GM21360 (cell line): ENCODE results near the gene PHACTR3.

Source experiments
- ATAC-seq: cut with Tn5 transposase; IDR thresholded peaks from one replicate; pipeline ENCODE4 v1.9.1; 2021; ENCODE audit warnings: mild to moderate bottlenecking, moderate library complexity; ENCODE audit not compliant: unreplicated experiment

PHACTR3 gene

DNA sequence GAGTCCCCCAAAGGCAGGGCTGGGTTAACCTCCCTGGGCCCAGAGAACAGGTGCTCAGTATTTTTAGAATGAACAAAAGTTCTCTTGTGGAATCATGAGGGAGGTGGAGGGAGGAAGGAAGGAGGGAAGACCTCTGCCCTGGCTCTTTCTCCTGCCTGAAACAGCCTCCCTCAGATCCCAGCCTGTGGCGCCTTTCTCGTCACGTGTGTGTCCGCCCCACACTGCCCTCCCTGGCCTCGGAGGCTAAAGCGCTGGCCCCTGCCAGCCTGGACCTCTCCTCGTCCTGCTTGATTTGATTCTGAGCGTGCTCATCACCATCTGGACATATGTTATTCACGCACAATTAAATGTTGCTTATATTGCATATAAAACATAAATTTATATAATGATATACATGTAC lies 40.9 kb downstream of the PHACTR3 start:
- no peak for ATAC-seq

DNA sequence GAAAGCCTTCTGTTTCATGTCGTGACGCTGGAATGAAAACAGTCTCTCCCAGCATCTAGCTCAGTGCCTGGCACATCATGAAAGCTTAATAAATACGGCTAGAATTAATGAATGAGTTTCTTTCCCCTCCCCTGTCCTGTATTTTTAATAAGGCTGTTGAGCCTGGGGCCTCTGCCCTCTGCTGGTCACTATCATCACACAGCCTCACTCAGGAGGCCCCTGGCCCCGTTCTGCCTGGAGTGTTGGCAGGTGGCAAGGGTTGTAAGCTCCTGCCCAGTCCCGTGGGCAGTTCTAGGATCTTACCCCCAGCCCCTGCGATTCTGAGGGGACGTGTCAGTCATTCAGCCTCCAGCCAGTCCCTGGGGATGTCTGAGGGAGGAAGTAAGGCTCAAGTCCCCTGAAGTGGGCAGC lies 41.4 kb downstream of the PHACTR3 start:
- no peak for ATAC-seq

DNA sequence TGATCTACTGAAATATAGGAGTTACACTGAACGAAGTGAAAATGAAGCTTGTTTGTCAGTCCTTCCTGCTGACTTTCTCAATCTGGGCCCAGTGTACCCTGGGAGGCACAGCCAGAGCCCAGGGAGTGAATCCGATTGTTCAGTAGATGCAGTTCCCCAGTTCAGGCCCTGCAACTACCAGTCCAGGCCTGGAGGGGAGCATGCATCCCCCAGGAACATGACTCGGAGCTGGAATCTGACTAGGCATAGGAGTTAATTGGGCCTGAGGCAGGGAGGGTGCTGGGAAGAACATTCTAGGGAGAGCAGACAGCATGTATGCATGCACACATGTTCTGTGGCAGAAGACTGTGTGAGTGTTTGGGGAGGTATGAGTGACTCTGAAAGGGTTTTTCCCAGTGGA lies 42.1 kb downstream of the PHACTR3 start:
- ATAC-seq = no peak

DNA sequence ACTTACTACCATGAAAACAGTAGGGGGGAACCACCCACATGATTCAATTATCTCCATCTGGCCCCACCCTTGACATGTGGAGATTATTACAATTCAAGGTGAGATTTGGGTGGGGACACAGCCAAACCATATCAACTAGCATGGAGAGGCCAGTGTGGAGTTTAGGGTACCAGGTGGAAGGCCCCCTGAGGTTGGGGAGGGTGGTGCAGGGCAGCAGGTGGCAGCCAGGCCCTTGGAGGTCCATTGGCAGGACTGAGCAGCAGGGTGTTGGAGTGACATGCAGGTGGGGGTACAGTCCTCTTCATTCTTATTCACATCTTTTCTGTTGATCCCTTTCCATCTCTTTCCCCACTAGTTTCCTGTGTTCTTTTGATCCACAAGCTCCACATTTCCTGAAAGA lies 42.9 kb downstream of the PHACTR3 start:
- ATAC-seq = no peak

DNA sequence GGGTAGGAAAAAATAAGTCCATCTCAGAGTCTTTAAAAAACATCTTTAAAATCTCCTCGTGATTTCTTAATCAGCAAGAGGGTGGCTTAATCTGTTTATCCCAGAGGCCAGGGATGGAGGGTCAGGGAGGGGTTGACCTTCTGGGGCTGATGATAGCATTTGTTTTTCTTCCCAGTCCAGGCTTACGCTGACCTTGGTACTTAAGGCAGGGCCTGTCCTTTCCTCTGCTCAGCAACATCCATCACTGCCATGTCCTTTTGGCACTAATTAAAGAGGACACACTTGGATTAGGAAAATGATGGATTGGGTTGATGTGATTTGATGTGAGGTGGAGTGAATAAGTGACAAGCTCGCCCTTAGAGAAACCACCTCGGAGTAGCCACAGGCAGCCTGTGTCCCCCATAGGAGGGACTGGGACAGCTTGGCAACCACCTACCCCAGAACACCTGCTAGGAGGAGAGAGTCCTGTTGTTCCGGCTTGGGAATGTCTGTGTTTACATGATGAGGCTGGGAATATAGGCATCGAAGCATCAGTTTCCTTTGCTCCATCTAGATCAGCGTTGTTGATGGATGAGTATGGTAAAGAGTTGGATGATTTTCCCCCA lies 44.2 kb downstream of the PHACTR3 start:
- ATAC-seq = no peak

DNA sequence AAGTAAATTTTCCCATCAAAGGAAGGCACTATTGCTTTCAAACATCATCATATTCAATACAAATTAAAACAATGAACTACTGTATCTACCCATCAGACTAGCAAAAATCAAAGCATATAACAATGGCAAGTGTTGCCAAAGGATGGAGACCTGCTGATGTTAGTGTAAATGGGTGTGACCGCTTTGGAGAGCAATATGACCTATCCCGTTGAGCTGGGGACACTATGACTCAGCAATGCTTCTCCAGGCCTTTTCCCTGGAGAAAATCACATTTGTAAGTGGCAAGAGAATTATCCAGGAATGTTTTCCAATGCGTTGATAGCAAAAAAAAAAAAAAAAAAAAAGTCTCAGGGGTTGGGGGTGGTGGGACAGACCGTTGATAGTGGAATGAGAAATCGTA lies 46.1 kb downstream of the PHACTR3 start:
- no peak for ATAC-seq

DNA sequence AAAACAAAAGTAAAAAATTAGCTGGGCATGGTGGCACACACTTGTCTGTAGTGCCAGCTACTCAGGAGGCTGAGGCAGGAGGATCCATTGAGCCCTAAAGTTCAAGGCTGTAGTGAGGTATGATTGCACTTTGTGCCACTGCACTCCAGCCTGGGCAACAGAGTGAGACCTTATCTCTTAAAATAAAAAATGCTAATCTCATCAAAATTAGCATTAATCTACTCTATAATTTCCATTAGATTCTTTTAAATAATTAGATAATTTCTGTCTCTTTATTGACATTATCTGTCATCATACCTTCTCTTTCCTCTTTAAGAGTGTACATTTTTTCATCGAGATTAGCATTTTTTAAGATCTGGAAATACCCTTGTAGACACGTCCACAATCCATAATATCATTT lies 48.0 kb downstream of the PHACTR3 start:
- ATAC-seq = no peak

DNA sequence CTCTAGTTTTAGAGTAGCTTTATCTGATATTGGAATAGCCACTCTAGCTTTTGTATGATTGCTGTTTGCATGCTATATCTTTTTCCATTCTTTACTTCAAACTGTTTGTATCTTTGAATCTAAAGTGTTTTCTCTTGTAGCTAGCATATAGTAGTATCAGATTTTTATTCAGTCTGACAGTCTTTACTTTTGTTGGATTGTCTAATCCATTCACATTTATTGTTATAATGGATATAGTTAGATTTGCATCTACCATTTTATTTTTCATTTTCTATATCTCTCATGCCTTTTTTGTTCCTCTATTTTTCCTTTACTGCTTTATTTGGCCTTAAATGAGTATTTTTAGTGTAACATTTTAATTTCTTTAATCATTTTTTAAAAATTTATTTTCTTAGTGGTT lies 52.1 kb downstream of the PHACTR3 start:
- no peak for ATAC-seq

DNA sequence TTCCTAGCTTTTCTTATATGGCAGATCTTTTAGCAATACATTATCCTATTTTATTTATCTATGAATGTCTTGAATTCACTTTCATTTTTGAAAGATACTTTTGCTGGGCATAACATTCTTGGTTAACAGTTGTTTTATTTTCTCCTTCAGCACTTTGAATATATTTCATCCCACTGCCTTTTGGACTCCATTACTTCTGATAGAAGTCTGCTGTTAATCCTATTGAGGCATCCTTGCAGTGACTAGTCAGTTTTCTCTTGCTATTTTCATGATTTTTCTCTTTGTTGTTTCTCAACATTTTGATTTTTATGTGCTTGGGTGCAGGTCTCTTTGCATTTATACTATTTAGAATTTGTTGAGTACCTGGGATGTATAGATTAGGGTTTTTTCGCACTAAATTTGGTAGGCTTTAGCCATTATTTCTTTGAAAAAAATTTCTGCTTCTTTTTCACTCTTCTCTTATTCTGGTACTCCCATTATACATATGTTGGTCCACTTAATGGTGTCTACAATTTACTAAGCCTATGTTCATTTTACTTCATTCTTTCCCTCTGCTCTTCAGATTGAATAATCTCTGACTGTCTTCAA lies 53.2 kb downstream of the PHACTR3 start:
- ATAC-seq = no peak

DNA sequence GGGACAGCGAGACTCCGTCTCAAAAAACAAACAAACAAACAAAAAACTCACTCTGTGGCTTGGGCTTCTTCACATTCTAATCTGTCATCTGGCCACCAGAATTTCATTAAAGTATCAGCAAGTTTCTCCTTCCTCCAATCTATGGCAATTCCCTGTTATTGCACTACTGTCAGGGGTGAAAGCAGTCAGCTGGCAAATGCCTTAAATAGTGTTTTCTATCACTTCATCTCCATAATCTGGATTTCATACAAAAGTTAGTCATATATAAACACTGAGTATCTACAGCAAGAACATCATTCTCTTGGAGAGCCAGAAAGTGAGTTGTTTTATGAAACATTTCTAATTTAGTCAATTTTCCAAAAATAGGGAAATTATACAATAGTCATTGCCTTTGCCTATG lies 56.1 kb downstream of the PHACTR3 start:
- ATAC-seq = no peak

DNA sequence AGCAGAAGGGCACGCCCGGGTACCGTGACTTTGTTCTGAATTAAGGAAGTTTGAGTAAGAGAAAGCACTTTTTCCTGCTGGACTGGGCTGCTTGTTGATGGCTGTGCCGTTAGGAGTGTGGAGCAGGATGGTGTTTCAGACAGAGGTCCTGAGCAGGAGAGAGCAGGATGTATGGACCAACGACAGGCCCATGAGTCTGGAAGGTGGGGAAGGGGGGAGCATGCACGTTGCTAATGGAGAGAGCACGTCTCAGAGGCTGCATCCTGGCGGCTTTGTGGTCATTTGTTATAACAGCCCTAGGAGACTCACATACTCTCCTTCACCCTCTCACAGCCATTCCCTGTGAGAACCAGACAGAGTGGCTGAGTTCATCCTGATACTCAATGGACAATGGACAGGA lies 56.8 kb downstream of the PHACTR3 start:
- ATAC-seq = no peak

DNA sequence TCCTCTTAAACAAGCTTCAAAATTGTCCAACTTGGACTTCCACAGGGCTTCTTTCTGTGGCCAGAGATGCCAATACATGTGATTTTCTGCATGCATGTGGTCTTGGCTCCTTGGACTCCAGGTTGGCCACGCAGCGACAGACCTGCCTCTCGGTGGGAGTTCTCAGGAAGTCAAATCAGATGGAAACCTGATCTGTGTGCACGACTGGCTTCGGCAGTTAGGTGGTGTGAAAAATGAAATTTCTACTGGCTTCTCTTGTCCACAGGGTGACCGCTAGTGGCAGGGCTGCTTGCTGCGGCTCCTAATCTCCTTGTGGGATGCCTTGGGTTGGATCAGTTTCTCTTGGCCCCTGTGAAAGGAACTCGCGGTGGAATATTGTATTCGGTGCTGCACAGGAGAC lies 57.3 kb downstream of the PHACTR3 start:
- ATAC-seq = no peak

DNA sequence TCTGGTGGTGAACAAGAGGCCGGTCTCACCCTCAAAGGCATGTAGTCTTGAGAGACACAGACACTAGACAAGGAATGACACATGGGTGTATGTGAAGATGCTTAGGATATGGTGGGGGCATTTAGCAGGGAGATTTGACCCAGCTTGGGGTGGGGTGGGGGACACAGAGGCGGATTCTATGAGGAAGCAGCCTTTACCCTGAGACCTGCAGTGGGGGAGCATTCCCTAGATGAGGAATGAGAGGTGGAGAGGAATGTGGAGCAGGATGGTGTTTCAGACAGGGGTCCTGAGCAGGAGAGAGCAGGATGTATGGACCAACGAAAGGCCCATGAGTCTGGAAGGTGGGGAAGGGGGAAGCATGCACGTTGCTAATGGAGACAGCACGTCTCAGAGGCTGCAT lies 57.8 kb downstream of the PHACTR3 start:
- ATAC-seq = no peak

DNA sequence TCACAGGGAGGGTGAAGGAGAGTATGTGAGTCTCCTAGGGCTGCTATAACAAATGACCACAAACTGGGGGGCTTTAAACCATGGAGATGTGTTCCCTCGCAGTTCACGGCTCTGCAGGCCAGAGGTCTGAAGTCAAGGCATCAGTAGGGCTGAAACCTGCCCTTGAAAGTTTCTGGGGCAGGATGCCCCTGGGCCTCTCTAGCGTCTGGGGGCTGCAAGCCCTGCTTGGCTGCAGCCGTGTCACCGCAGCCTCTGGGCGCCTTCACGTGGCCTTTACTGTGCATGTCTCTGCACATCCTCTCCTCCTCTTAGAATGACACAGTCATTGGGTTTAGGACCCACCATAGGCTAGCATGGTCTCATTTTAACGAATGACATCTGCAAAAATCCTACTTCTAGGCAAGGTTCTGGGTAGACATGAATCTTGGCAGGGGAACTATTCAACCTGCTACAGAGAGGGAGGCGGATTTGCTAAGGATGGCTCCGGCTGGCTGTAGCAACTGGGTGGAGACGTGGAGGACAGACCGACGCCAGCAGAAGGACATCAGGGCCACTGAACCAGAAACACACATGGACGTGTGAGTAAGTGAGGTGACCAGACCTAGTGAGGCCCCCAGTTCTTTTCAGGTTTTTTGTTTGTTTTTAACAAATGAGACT lies 58.6 kb downstream of the PHACTR3 start:
- ATAC-seq = no peak

DNA sequence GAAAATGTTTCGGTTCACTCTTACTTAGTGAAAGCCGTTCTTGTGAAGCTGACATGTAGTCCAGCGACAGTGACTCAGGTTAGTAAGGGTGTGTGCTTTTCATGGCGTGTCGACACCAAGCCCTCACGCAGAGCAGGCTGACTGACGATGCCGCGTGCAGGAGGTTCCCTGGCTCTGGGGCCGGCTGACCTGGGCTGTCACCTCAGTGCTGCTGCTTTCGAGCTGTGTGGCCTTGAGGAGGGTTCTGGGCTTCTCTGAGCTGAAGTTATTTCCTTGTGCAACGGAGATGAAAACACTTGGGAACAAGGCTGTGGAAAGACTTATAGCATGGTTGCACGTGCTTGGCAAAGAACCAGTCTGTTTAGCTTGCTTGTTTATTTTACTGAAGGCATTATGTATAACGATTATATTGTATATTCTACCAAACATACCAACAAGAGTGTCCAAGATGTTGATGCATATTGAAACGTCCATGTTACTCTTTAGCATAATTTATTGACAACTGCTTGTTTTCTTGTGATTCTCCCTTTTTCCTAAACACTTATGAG lies 59.2 kb downstream of the PHACTR3 start:
- ATAC-seq = no peak

DNA sequence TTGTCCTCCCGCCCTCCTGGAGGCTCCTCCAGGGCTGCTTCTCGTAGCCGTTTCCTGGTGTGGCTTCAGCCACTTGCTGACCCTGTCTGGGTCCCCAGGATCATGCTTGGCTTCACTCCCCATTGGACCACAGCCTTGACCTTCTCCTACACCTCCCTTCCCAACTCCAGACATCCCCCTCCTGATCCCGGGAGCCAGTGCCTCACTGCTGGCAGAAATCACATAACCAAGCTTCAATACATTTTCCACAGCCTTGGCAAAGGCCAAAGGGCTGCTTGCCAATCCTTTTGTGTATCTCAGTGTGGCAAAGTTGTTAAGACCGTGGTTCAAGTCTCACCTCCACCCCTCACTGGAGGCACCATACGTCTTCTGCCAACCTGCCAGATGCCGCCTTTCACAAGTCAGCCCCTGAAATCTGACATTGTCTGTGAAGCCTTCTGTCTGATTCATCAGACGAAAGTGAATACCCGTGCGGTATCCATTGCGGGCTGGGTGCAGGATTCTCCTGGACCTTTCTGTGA lies 60.1 kb downstream of the PHACTR3 start:
- ATAC-seq = no peak

DNA sequence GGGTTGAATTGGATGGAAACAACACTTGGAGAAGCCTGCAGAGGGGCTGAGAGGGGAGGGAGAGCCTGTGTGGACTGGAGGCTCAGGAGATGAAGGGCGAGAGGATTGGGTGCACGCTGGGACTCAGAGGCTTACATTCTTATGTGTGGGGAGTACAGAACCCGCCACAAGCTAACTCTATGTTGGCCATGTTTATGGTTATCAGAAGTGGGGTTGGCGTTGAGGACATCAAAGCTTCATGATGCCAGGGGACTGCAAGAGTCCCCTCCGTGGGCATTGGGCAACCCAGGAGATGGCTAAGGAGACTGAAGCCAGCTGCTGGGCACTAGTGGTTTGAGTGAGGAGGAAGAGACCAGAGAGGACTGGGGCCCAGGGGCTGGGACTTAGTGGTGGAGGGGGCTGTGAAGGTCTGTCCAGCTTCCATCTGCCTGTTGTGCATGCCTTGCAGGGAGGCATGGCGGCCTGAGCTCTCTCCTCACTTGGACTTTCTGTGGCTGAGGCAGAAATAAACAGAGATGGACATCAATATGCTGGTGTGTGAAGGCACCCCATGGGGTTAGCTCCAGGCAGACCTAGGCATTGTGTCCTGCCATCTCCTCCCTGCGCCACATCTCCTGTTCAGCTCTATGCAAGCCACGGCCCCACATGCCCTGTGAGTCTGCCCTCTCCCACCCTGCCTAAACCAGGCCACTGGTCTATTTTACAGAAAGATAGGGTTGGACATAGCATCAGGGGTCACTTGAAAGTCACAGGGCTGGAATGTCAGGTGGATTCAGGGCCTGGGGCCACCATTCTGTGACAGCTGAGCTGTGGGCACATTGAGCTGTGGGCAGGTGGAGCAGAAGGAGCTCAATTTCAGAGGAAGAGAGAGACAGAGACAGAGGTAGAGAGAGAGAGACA lies 61.6 kb downstream of the PHACTR3 start:
- no peak for ATAC-seq

DNA sequence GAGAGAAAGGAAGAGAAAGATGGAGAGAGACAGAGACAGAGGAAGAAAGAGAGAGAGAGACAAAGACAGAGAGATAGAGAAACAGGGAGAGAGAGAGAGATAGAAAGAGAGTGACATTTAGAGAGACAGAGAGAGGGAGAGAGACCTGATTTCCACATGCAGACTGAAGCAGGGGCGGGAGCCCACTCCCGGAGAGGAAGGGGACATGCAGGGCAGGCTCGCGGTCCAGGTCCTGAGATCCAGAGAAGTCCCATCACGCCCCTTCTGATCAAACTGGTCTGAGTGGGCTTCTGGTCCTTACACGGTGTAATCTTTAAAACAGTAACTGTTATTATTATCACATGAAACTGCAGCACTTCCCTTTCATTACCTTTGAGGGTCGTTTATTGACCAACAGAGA lies 62.2 kb downstream of the PHACTR3 start:
- ATAC-seq = no peak

DNA sequence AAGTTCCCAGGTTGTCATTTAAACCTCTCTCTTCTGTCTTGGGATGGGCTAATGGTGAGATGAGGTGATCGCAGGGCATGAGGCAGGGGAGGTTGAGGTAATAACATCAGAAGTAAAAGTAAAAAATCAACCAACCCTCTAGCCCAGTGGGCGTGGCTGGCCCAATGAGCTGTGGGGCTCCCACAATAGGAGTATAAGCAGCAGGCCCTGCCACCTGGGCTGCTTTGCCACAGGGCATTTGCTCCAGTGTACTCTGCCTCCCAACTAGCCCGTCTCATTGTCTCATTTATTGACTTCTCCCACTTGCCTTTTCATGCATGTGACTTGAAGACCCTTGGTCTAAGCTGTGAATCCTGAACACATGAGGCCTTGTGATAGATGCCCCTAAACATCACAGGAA lies 62.8 kb downstream of the PHACTR3 start:
- no peak for ATAC-seq

DNA sequence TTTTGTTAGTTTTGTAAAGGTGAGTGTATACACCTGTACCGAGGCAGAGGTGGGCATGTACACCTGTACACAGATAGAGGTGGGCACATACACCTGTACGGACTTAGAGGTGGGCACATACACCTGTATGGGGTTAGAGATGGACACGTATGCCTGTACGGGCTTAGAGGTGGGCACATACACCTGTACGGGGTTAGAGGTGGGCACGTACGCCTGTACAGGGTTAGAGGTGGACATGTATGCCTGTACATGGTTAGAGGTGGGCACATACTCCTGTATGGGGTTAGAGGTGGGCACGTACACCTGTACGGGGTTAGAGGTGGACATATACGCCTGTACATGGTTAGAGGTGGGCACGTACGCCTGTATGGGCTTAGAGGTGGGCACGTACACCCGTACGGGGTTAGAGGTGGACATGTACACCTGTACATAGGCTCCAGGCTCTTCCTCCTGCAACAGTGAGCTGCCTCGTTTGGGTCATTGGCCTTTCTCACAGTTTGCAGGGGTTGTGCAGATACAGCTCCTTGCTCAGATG lies 63.7 kb downstream of the PHACTR3 start:
- no peak for ATAC-seq
